Lung microvascular endothelial cell (primary cell): Measurements from ENCODE around the gene B4GALT2. TPM values are rescaled to one million over a fixed set of nuclear protein-coding genes. Genes with fewer than 3 reads are reported as not detected.

Experiments used
- DNase-seq, 2 donors: peaks; one replicate each; pipeline versions ENCODE4 v3.0.0 to v3.0.0-alpha.2; 2010; ENCODE audit warnings: low read depth in 2 of 2
- total RNA-seq: library from RNA; depleted of rRNA; stranded (reverse); fragments of >200 nt; gene quantifications from 2 replicates; pipeline ENCODE4 v1.2.1, GENCODE V29; 2014

The B4GALT2 gene
- total RNA-seq, 1 donor from 2014 or later, result 41.9 TPM

DNA sequence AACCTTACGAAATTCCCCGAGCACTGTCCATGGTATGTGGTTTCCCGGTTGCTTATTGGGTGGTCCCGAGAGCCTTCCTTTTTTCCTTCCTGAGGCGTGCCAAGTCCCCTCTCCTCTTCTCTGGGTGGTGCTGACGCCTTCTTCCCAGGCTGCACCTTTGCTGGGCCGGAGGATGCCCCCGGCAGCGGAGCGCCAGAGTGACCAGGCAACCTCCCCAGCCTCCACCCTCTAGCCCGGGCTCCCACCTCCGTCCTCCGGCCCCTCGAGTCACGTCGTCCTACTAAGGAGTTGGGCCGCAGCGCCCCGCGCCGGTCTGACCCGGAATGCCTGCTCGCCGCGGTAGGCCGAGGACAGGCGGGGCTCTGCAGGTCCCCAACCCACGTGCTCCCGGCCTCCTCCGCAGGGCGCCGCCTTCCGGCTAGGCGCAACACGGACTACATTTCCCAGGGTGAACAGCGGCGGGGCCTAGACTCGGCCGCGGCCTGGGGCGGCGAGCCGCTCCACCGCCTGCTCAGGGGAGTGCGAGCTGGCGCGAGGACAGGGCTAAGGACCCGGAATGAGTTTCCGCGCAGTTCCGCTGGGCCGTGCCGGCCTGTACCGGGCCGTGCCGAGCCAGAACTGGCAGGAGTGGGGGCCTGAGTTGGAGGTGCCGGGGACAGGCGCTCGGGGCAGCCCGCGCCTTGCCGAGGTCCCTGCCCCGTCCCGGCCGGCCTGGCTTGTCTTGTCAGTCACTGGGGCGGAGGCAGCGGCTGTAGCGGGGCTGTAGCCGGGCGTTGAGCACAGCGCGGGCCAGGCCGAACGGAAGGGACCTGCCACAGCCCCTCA, 32.6 kb upstream of the B4GALT2 start, which contains the start of gene IPO13:
IPO13 (plus strand) TSS at position 715 of the 825 bp plus-strand sequence. CDS start 651 bp downstream, outside the sequence.
- peak; percentile 95 to 96 for DNase-seq

DNA sequence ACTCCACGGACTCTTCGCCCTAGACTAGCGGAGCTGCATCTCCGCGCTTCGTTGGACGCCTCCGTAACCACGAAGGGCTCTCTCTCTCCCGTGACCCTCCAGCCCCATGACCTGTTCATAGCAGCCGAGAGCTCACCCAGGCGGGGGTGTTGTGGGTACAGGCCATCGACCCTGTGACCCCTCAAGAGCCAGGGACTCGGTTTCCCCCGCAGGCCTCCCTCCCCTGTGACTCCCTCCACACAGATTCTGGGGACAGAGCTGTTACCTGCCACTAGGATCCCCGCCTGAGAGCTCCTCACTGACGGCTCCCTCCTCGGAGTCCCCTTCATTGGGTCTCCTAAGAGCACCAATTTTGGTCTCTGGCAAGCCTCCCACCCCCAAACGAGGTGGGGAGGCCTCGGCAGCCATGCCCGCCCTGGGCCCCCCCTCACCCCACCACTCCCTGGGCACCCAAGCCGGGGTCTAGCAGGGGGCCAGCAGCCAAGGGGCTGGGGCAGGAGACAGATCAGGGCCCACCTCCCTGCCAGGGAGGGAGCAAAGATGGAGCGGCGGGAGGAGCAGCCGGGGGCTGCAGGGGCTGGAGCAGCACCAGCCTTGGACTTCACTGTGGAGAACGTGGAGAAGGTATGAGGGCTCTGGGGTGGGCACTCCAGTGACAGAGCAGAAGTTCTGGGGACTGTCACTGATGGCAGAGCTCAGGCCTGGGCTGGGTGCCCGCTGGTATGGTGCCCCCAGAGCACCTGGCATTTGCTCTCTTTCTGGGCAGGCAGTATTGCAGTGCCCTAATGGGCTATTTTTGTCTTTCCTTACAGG, 31.7 kb upstream of the B4GALT2 start:
- DNase-seq, result no peak

DNA sequence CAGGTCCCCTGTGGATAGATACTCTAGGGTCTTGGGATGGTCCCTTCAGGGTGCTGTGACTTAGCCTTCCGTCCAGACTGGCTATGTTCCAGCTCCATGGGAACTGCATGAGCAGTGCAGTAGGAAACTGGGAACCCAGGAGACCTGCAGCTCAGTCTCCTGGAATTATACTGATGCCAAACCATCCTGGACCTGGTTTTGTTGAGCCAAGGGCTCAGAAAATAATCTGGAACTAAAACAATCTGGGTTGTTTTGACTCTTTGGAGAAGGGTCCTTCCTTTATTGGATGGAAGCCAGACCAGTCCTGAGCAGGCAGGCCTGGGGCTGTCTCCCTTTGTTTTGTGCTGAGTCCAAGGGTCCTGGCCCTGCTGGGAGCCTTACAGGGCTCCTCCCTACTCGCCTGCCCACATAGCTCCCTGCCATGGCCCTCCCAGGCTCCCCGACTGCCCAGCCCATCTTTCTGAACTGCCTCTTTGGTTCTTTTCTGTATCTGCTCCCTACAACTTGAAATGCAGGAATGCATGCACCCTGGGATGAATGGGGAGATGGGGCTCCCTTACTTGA, 31.1 kb upstream of the B4GALT2 start:
- no peak for DNase-seq

DNA sequence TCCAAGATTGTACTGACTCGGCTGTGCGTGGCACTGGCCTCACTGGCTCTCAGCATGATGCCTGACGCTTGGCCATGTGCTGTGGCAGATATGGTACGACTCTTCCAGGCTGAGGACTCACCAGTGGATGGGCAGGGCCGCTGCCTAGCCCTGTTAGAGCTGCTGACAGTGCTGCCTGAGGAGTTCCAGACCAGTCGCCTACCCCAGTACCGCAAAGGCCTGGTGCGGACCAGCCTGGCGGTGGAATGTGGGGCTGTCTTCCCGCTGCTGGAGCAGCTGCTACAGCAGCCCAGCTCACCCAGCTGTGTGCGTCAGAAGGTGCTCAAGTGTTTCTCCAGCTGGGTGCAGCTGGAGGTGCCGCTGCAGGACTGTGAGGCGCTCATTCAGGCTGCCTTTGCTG, 29.3 kb upstream of the B4GALT2 start:
- no peak for DNase-seq

DNA sequence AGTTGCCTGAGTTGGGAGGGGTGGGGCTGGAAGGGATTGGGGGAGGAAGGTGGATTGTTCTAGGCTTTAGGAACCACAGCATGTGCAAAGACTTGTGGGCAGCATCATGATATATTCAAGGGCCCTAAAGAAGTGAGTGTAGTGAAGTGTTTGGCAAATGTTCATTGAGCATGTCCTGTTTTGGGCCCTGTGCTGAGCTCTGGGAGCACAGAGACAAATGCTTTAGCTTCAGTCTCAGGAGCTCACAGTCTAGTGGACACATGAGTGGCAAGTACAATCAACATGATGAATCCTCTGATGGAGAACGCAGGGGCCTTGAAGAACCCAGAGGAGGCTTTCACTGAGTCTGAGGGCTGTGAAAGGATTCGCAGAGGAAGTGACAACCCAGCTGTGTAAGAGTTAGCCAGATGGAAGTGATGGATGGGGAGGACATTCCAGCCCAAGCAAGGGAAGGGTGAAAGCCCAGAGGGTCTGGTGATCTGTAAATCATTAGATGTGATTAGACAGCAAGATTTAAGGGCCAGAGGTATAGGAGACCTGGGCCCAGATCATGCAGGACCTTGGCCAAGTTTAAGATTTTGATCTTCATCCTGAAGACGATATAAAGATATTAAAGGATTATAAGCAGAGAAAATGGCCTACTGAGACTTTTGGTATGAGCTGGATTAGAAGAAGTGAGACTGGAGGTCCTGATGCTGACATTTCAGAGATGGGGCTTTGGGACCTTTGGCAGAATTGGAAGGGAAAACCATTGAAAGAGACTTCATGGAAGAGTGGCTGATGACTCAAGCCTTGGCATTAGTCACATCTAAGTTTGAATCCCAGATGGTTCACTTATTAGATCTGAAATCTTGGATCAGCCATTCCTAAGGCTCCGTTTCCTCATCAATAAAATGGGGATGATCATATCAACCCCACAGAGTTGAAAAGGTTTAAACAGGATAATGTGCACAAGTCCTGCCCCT, 27.7 kb upstream of the B4GALT2 start:
- DNase-seq, result no peak

DNA sequence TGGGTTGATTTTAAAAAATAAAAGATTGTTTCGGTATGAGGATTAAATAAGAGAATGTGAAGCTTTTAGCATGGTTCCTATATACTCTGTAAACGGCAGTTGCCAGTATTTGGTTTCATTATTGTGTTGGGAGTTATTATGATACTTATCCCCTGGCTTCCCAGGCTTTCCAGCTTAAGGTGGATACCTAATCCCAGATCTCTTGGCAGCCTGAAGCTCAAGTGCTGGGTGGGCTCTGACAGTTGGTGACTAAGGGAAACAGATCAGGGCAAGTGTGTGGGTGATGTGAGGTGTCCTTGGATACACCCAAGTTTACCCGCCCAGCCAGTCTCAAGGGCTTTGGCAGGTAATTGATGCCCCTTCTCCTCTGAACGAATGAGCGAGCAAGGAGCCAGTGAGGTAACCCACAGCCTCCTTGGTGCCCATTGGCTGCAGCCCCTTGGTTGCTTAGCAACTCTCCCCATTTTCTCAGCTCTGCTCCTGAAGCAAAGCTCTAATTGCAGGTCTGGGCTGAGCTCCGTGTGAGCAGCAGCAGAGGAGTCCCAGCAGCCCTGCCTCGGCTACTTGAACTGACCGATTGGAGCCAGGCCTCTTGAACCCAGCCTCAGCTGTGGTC, 26.2 kb upstream of the B4GALT2 start:
- DNase-seq, result no peak

DNA sequence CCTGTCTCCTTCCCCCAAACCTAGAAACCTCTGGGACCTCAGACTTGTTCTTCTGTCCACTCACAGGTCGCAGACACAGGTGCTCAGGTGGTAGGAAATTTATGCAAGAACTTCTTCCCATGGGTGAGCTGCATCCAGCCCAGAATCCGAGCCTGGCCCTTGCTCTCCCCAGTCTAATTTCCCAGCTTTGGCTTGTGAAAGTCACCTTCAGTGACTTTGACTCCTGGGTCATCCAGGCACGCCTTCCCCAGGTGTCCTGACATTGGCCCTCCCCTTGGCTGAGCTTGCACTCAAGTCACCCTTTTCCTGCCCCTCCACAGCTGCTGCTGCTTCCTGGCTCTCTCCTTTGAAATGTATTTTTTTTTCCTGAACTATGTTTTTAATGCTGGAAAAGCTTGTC, 25.6 kb upstream of the B4GALT2 start:
- no peak for DNase-seq

DNA sequence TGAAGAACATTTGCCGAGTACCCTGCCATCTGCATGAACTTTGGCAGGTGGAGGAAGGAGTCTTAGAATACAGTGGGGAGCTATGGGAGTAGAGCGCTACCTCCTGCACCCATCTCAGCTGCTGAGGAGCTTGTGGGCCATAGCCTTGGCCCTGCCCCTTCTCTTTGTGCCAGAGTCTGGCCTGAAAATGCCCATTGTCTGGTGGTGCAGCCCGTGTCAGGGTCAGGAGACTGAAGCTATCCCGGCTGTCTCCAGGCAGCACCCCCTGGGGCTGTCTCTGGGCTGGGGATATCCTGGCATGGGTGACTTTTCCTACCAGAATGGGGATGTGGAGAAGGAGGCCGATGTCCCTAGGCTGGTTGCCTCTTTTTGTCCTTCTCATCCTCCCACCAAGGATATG, 25.0 kb upstream of the B4GALT2 start:
- DNase-seq, result no peak

DNA sequence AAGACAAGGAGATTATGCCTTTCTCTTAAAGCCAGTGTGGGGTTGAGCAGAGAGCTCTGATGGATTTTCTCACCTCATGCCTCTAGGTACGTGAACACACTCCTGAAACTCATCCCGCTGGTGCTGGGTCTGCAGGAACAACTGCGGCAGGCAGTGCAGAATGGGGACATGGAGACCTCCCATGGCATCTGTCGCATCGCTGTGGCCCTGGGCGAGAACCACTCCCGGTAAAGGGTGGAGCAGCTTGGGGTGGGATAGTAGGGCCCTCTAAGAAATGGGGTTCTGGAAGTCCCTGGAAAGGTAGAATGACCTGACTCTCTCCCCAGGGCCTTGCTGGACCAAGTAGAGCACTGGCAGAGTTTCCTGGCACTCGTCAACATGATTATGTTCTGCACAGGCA, 22.8 kb upstream of the B4GALT2 start:
- no peak for DNase-seq

DNA sequence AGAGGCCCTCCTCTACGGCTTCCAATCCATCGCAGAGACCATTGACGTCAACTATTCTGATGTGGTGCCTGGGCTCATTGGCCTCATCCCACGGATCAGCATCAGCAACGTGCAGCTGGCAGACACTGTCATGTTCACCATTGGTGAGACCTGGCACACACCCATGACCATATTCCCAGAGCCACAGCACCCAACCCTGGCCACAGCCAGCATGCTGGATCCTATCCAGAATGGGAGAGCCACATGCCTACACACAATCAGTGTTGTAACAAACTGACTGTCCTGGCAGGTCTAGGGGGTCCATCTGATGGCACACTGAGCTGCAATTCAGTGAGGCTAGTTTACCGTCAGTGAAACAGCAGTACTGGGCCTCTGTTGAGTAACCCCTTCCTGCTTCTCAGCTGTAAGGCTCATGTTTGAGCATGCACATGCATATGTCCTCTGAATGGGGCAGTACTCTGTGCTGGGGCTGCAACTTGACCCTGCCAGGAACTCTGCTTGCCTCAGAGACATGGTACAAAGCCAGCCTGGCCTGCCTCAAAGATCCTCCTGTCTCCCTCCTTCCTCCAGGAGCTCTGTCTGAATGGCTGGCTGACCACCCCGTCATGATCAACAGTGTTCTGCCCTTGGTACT, 21.5 kb upstream of the B4GALT2 start:
- DNase-seq, result no peak

DNA sequence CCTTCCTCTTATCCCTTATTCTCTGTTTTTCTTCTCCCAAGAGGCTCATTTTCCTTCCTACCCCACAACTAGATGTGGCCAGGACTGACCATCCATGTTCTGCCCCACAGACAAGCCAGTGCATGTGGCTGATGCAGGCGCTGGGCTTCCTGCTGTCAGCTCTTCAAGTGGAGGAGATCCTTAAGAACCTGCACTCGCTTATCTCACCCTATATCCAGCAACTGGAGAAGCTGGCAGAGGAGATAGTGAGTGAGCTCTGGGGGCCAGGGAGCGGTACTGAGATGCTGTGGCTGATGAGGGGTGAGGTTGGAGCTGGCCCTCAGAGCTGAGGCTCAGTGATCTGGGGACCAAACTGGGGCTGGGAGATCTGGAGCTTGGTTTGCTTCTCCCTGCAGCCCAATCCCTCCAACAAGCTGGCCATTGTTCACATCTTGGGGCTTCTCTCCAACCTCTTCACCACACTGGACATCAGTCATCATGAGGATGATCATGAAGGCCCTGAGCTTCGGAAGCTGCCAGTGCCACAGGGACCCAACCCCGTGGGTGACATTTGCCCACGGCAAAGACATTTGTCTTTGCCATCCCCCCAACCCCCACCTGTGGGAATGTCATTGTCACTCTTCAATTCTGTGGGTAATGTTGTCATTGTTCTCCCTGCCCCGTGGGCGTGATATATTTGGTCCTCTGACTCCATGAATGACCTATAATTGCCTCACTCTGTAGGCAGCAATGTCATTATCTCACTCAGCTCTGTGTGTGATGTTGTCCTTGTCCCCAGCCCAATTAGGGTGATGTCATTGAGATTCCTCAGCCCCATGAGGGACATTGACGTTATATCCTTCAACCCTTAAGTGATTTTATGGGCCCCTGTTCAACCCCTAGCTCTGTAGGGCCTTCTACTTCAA, 20.4 kb upstream of the B4GALT2 start:
- no peak for DNase-seq

DNA sequence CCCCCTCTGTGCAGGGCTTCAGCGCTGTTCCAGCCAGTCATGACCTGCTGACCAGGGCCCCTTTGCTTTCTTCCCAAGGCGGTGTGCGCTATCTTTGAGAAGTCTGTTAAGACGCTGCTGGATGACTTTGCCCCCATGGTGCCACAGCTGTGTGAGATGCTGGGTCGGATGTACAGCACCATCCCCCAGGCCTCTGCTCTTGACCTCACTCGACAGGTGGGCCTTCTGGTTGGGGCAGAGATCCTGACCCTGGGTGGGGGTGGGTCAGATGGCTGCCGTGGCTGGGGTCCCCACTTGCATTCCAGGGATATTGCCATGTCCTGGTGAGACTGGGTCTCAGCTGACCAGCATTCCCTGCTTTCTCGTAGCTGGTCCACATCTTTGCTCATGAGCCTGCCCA, 18.2 kb upstream of the B4GALT2 start:
- no peak for DNase-seq

DNA sequence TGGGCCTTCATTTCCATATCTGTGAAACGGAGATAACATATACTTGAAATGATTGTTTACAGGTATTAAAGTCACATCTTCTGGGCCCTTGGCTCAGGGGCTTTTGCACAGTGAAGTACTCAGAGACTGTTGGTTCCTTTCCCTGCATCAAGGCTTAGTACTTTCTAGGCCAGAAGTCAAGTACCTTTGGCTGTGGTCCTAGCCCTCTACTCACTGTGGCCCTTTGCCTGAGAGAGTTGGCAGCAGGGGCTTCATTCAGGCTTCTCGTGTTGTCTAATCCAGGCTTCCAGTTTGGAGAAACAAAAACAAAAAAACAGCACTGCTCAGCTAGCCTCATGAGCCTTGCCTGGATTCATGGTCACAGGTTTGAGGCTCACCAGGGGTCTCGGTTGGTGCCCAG, 17.3 kb upstream of the B4GALT2 start:
- DNase-seq, result no peak

DNA sequence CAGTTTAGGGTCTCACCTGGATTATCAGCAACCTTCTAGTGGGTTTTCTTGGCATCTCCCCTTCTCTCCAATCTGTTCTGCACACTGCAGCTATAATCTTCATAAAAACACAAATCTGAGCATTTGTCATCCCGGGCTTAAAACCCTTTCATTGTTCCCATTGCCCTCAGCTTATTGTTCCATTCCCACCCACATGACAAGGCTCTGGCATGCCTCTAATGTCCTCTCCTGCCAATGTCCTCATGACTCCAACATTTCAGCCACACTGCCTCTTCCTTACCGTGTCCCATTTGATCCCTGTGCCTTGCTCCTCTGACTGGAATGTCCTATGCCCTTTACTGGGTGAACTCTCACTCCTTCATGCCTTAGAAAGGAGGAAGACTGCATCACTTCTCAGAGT, 16.7 kb upstream of the B4GALT2 start:
- DNase-seq, result no peak

DNA sequence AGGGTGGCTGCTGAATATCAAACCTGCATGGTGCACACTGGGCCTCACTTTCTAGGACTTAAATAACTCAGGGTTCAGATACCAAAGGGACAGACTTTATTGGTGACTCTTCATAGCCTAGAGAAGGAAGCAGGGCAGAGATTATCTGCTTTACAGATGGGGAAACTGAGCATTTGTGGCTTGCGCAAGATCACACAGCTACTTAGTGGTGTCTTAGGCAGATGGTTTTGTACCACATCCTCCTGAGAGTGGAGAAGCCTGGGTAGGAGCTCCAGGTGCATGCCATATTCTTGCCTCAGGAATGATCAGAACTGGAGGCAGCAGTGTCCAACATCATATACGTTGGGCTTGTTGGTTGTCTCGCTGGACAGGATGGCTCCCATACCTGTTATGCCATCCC, 16.0 kb upstream of the B4GALT2 start:
- DNase-seq, result no peak

DNA sequence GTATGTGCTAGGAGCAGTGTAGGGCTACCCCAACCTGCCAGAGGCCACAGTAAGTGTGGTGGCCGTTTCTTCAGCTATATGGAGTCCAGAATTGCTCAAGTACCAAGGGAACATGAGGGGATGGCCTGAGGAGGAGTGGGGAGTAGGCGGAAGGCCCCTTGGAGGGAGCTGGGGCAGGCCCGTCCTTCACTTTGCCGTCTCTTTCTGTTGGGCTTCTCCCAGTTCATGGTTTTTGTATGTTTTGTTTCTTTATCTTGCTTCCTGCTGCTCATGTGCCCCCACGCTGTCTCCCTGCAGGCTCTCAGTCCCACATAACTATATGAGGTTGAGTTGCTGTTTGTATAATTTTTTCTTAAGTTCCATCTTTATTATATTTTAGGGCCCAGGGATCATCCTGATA, 15.1 kb upstream of the B4GALT2 start:
- DNase-seq, result no peak

DNA sequence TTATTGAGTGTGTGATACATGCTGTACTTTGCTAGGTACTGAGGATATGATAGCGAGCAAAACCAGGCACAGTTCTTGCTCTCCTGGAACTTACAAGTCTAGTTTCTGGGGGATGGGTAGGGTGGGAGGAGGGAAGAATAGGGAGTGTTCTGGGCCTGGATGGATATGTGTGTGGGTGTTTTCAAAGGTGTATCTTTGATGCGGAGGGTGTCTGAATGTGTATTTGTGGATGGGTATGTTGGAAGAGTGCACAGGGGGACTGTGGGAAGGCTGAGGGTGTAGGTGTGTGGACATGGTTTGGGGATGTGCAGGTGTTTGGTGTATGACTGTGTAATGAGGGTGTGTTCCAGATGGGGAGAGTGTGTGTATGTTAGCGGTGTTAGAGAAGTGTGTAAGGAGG, 13.7 kb upstream of the B4GALT2 start:
- DNase-seq, result no peak

DNA sequence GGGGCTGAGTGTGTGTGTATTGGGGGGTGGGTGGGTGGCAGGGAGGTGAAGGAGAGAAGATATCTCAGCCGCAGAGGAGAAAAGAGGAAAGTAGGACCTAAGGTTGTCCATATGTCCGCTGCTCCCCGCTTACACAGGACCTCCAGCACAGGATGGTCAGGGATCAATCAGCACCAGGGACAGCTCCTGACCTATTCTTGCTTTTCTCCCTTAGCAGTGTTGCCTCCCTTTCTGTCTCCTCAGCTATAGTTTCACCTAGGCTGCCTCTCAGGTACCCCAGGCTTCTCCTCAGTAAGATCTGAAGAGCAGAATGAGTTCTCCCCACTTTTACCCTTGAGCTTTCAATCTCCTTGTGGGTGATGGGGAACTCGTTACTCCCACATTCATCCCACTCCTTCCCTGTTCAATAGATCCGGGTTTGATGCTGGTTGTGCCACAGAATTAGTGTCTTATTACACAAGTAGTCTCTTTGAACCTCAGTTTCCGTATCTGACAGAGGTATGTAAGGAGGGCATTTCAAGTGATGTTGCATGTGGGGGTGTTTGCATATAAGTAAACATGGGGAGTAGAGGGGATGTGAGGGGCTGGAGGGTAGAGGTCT, 10.6 kb upstream of the B4GALT2 start:
- peak; percentile 45 to 50 for DNase-seq

DNA sequence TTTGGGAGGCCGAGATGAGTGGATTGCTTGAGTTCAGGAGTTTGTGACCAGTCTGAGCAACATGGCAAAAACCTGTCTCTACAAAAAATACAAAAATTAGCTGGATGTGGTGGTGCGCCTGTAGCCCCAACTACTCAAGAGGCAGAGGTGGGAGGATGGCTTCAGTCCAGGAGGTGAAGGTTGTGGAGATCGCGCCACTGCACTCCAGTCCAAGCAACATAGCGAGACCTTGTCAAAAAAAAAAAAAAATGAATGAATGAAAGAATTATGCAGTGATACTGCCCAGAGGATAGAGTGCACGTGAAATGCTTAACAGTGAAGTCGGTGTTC, 9.6 kb upstream of the B4GALT2 start:
- no peak for DNase-seq
